OCI-LY7 (cell line): Measurements from ENCODE around the gene CHST2. TPM values are rescaled to one million over a fixed set of nuclear protein-coding genes. Genes with fewer than 3 reads are reported as not detected.

Experiments
- BruUV-seq: library from RNA; stranded (reverse); fragments of 400-500 nt; replicated peaks from 2 replicates; lab custom pipeline; 2021; lab: Mats Ljungman, UMichigan
- CTCF ChIA-PET: fragments of 300-600 bp; sonication (Branson Sonifier 250); formaldehyde crosslinking; loops from one replicate; lab custom pipeline; 2022; ENCODE audit warnings: antibody characterized with exemption; ENCODE audit not compliant: unreplicated experiment; lab: Charles Lee
- POLR2A ChIA-PET: fragments of 300-600 bp; sonication (Branson Sonifier 250); formaldehyde crosslinking; loops from one replicate; lab custom pipeline; 2022; ENCODE audit warnings: antibody characterized with exemption; lab: Charles Lee
- DNase-seq: peaks from one replicate; pipeline ENCODE4 v3.0.0-alpha.2; 2015; ENCODE audit warnings: low spot score
- H2AFZ ChIP-seq: fragments of 200-600 bp; sonication (generic), shearing (Covaris generic); 2 replicates; pipeline ENCODE4 v1.6.1; 2014; ENCODE audit warnings: mild to moderate bottlenecking, antibody characterized with exemption, low read length, moderate library complexity
- H3K27ac ChIP-seq: fragments of 200-600 bp; sonication (generic); 2 replicates; pipeline ENCODE4 v1.5.1; 2014; ENCODE audit warnings: mixed run types, low read depth, mild to moderate bottlenecking, moderate library complexity, low read length, inconsistent platforms; ENCODE audit not compliant: poor library complexity, severe bottlenecking
- H3K36me3 ChIP-seq: fragments of 200-600 bp; sonication (generic); 2 replicates; pipeline ENCODE4 v1.6.1; 2014; ENCODE audit warnings: mild to moderate bottlenecking, antibody characterized with exemption, low read length, moderate library complexity, mixed read lengths; ENCODE audit not compliant: insufficient read depth
- H3K4me1 ChIP-seq: fragments of 200-600 bp; sonication (generic); 2 replicates; pipeline ENCODE4 v1.5.1; 2014; ENCODE audit warnings: mild to moderate bottlenecking, low read length; ENCODE audit not compliant: insufficient read depth, poor library complexity, severe bottlenecking
- H3K4me2 ChIP-seq: fragments of 200-600 bp; sonication (generic); 2 replicates; pipeline ENCODE4 v1.6.1; 2014; ENCODE audit warnings: mild to moderate bottlenecking, low read length
- H3K4me3 ChIP-seq: fragments of 200-600 bp; sonication (generic); 2 replicates; pipeline ENCODE4 v1.5.1; 2014; ENCODE audit warnings: mild to moderate bottlenecking, low read depth, low read length; ENCODE audit not compliant: poor library complexity, severe bottlenecking
- H3K79me2 ChIP-seq: fragments of 200-600 bp; sonication (generic); 2 replicates; pipeline ENCODE4 v1.6.1; 2016; ENCODE audit warnings: low read depth, mild to moderate bottlenecking, low read length, moderate library complexity, mixed read lengths; ENCODE audit not compliant: insufficient read depth
- H3K9me2 ChIP-seq: fragments of 200-600 bp; sonication (generic); 2 replicates; pipeline ENCODE4 v1.6.1; 2016; ENCODE audit warnings: mild to moderate bottlenecking, low read length, mixed read lengths; ENCODE audit not compliant: insufficient read depth
- H3K9me3 ChIP-seq: fragments of 200-600 bp; sonication (generic); 2 replicates; pipeline ENCODE4 v1.6.1; 2014; ENCODE audit warnings: mild to moderate bottlenecking, mixed run types, low read length, mixed read lengths
- H4K20me1 ChIP-seq: fragments of 200-600 bp; sonication (generic); 2 replicates; pipeline ENCODE4 v1.6.1; 2014; ENCODE audit warnings: mild to moderate bottlenecking, antibody characterized with exemption, low read length, moderate library complexity, mixed read lengths; ENCODE audit not compliant: insufficient read depth
- CTCF ChIP-seq: fragments of 200-600 bp; sonication (generic); conservative IDR thresholded peaks from 2 replicates; pipeline ENCODE4 v1.5.1; 2014; ENCODE audit warnings: mild to moderate bottlenecking, antibody characterized with exemption, low read length, moderate library complexity, mixed read lengths
- EZH2phosphoT487 ChIP-seq: fragments of 200-600 bp; sonication (generic); IDR thresholded peaks from 2 replicates; pipeline ENCODE4 v1.6.1; 2018; ENCODE audit warnings: low read depth, borderline replicate concordance, mild to moderate bottlenecking, mixed run types, antibody characterized with exemption, low read length, moderate library complexity, mixed read lengths
- intact Hi-C: fragments of 100-400 bp; cut with micrococcal nuclease; formaldehyde crosslinking; loops from one replicate; pipeline ENCODE4 v1.10.0; 2022; ENCODE audit not compliant: unreplicated experiment
- total RNA-seq, 2 experiments: library from RNA; depleted of rRNA in 1 of 2; stranded (reverse); fragments of >200 nt in 1 of 2; shearing (Covaris generic) in 1 of 2; gene quantifications; 2 replicates each; pipeline ENCODE4 v1.2.3, GENCODE V29; 2014 to 2022

The CHST2 gene
- total RNA-seq, 2 experiments from 2014 or later, result 1.2 TPM

- H3K9me2 ChIP-seq, result no peaks in the 10 kb centered on the region
- H3K36me3 ChIP-seq, result no peaks in the 10 kb centered on the region
- H3K4me3 ChIP-seq, result no peak overlapping the region
- no peaks in the 10 kb centered on the region for H3K9me3 ChIP-seq
- H4K20me1 ChIP-seq, result no peaks in the 10 kb centered on the region
- TF ChIP-seq EZH2phosphoT487 (no peak), CTCF (no peak)
- ChIA-PET POLR2A (interaction anchor here (0.7 kb wide), 1 partner anchor 989 kb away, joined by 3 read pairs; no protein-coding TSS in a partner anchor), CTCF (no interaction called here)
- H2AFZ ChIP-seq, result no peak overlapping the region
- no peak for DNase-seq
- H3K27ac ChIP-seq, result no peak overlapping the region
- intact Hi-C loops, result no loop called here
- H3K4me2 ChIP-seq, result no peak overlapping the region
- H3K4me1 ChIP-seq, result peaks cover 5% of the 10 kb centered on the region
- BruUV-seq, result no TSS peak
- H3K79me2 ChIP-seq, result no peaks in the 10 kb centered on the region
Observed at GRCh38 chr3:143128227-143128955, 8.8 kb downstream of the CHST2 start.

- Histone ChIP-seq H3K9me2 (no peaks in the 10 kb centered on the region), H3K36me3 (no peaks in the 10 kb centered on the region), H3K4me1 (no peaks in the 10 kb centered on the region), H2AFZ (no peak overlapping the region), H3K9me3 (no peaks in the 10 kb centered on the region), H3K4me3 (no peak overlapping the region), H3K27ac (no peak overlapping the region), H4K20me1 (no peaks in the 10 kb centered on the region), H3K79me2 (no peaks in the 10 kb centered on the region), H3K4me2 (no peak overlapping the region)
- no peak for DNase-seq
- CTCF ChIA-PET, result no interaction called here
- POLR2A ChIA-PET, result interaction anchor here (0.6 to 1.6 kb wide), 4 partner anchors 24 to 1194 kb away, joined by 3 to 4 read pairs (median 3); no protein-coding TSS in a partner anchor
- no TSS peak for BruUV-seq
- intact Hi-C loops, result no loop called here
- TF ChIP-seq CTCF, result no peak
- TF ChIP-seq EZH2phosphoT487, result no peak
Observed at GRCh38 chr3:143132246-143132980, 12.8 kb downstream of the CHST2 start.

- no peaks in the 10 kb centered on the region for H3K36me3 ChIP-seq
- no peak overlapping the region for H2AFZ ChIP-seq
- H3K4me1 ChIP-seq, result no peaks in the 10 kb centered on the region
- H3K27ac ChIP-seq, result no peak overlapping the region
- no peaks in the 10 kb centered on the region for H3K9me3 ChIP-seq
- no peaks in the 10 kb centered on the region for H4K20me1 ChIP-seq
- ChIA-PET POLR2A (interaction anchor here (1.0 to 1.6 kb wide), 2 partner anchors 15 to 25 kb away, joined by 3 to 4 read pairs; no protein-coding TSS in a partner anchor), CTCF (no interaction called here)
- no peaks in the 10 kb centered on the region for H3K79me2 ChIP-seq
- no peaks in the 10 kb centered on the region for H3K9me2 ChIP-seq
- intact Hi-C loops, result no loop called here
- BruUV-seq, result no TSS peak
- no peak overlapping the region for H3K4me3 ChIP-seq
- TF ChIP-seq EZH2phosphoT487 (no peak), CTCF (no peak)
- DNase-seq, result no peak
- H3K4me2 ChIP-seq, result no peak overlapping the region
Observed at GRCh38 chr3:143134471-143134870, 14.9 kb downstream of the CHST2 start.
